Measurements from ENCODE around the gene MACROH2A1. TPM values are rescaled to one million over a fixed set of nuclear protein-coding genes. Genes with fewer than 3 reads are reported as not detected.

MACROH2A1 gene
- polyA plus RNA-seq, 1 of the 3 experiments (the other 2 are of a cell fraction), result 165 TPM

DNA sequence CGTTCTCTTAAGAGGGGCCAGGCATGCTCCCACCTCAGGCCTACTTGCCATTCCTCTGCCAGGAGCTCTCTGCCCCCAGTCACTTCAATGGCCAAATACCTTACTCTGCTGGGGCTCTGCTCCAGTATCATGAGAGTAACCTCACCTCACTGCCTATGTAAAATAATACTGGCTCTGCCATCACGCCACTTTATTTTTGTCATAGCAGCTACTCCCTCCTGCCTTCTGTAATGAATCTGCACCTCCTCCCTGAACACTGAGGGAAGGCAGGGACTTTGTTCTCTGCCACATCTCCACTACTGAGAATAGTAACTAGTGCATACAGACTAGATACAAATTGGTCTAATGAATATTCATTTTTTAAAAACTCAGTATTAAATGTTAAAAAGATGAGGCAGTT, 33.8 kb downstream of the MACROH2A1 start:
- Histone ChIP-seq H3K4me3 (ENCODE audit: low read depth in 2 of 2, low read length in 1 of 2) (no peak overlapping the region), H3K79me2 (ENCODE audit: insufficient read depth) (peaks cover 37% of the 10 kb centered on the region; the same call in 1 of the 2 replicates), H3F3A (replicated peaks; ENCODE audit: insufficient read depth) (no peaks in the 10 kb centered on the region), H3K4me1 (ENCODE audit: control insufficient read depth in 1 of 2, insufficient read depth in 2 of 2, low read depth in 1 of 2, low read length in 1 of 2) (peaks cover 8 to 21% of the 10 kb centered on the region in 2 experiments; a peak in 2 of 4 replicates), H3K9me2 (no peaks in the 10 kb centered on the region), H3K27ac (ENCODE audit: low read depth in 2 of 2, low read length in 1 of 2) (no peak overlapping the region), H3K27me3 (ENCODE audit: insufficient read depth) (no peaks in the 10 kb centered on the region), H2AFZ (ENCODE audit: low read depth) (no peak overlapping the region), H3K36me3 (replicated peaks in 1 of 2; ENCODE audit: control insufficient read depth in 1 of 2, insufficient read depth in 2 of 2, low read length in 1 of 2) (peaks cover 43 to 76% of the 10 kb centered on the region in 2 experiments), H3K4me2 (no peak overlapping the region), H3K9ac (no peak overlapping the region), H4K20me1 (ENCODE audit: insufficient read depth) (peaks cover 6% of the 10 kb centered on the region; the same call in 1 of the 2 replicates), H3K9me3 (no peaks in the 10 kb centered on the region)
- TF ChIP-seq YY1 (IDR thresholded peaks at IDR 0.05; ENCODE audit: low read depth) (no peak), POLR2AphosphoS5 (IDR thresholded peaks at IDR 0.05; ENCODE audit: low read depth, low read length) (no peak), FOSL2 (IDR thresholded peaks at IDR 0.05; ENCODE audit: borderline replicate concordance, low read depth) (no peak), MXI1 (IDR thresholded peaks at IDR 0.05; ENCODE audit: low read depth, low read length) (no peak), NRF1 (IDR thresholded peaks at IDR 0.05; ENCODE audit: low read depth, low read length) (no peak), NFIC (IDR thresholded peaks at IDR 0.05; ENCODE audit: borderline replicate concordance) (no peak), FOXM1 (IDR thresholded peaks at IDR 0.05; ENCODE audit: low read depth) (no peak), RXRA (IDR thresholded peaks at IDR 0.05; ENCODE audit: borderline replicate concordance, low read depth) (no peak), SIN3A (IDR thresholded peaks at IDR 0.05; ENCODE audit: borderline replicate concordance, low read depth, low read length) (no peak), RCOR1 (IDR thresholded peaks at IDR 0.05; ENCODE audit: low read length) (no peak), ELF1 (IDR thresholded peaks at IDR 0.05) (no peak), EZH2phosphoT487 (IDR thresholded peaks at IDR 0.05; ENCODE audit: borderline replicate concordance, low read depth) (no peak), GATA2 (CRISPR knock-in tag; IDR thresholded peaks at IDR 0.05) (no peak), RAD21 (IDR thresholded peaks at IDR 0.05; ENCODE audit: low read length) (no peak)
- TF ChIP-seq, protein P1, sequence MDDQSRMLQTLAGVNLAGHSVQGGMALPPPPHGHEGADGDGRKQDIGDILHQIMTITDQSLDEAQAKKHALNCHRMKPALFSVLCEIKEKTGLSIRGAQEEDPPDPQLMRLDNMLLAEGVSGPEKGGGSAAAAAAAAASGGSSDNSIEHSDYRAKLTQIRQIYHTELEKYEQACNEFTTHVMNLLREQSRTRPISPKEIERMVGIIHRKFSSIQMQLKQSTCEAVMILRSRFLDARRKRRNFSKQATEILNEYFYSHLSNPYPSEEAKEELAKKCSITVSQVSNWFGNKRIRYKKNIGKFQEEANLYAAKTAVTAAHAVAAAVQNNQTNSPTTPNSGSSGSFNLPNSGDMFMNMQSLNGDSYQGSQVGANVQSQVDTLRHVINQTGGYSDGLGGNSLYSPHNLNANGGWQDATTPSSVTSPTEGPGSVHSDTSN (IDR thresholded peaks at IDR 0.05), result no peak
- TF ChIP-seq, protein P2, sequence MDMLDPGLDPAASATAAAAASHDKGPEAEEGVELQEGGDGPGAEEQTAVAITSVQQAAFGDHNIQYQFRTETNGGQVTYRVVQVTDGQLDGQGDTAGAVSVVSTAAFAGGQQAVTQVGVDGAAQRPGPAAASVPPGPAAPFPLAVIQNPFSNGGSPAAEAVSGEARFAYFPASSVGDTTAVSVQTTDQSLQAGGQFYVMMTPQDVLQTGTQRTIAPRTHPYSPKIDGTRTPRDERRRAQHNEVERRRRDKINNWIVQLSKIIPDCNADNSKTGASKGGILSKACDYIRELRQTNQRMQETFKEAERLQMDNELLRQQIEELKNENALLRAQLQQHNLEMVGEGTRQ (IDR thresholded peaks at IDR 0.05; ENCODE audit: borderline replicate concordance, low read depth, low read length), result no peak
- TF ChIP-seq, protein P3, sequence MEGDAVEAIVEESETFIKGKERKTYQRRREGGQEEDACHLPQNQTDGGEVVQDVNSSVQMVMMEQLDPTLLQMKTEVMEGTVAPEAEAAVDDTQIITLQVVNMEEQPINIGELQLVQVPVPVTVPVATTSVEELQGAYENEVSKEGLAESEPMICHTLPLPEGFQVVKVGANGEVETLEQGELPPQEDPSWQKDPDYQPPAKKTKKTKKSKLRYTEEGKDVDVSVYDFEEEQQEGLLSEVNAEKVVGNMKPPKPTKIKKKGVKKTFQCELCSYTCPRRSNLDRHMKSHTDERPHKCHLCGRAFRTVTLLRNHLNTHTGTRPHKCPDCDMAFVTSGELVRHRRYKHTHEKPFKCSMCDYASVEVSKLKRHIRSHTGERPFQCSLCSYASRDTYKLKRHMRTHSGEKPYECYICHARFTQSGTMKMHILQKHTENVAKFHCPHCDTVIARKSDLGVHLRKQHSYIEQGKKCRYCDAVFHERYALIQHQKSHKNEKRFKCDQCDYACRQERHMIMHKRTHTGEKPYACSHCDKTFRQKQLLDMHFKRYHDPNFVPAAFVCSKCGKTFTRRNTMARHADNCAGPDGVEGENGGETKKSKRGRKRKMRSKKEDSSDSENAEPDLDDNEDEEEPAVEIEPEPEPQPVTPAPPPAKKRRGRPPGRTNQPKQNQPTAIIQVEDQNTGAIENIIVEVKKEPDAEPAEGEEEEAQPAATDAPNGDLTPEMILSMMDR (IDR thresholded peaks at IDR 0.05), result no peak
- TF ChIP-seq, protein P4, sequence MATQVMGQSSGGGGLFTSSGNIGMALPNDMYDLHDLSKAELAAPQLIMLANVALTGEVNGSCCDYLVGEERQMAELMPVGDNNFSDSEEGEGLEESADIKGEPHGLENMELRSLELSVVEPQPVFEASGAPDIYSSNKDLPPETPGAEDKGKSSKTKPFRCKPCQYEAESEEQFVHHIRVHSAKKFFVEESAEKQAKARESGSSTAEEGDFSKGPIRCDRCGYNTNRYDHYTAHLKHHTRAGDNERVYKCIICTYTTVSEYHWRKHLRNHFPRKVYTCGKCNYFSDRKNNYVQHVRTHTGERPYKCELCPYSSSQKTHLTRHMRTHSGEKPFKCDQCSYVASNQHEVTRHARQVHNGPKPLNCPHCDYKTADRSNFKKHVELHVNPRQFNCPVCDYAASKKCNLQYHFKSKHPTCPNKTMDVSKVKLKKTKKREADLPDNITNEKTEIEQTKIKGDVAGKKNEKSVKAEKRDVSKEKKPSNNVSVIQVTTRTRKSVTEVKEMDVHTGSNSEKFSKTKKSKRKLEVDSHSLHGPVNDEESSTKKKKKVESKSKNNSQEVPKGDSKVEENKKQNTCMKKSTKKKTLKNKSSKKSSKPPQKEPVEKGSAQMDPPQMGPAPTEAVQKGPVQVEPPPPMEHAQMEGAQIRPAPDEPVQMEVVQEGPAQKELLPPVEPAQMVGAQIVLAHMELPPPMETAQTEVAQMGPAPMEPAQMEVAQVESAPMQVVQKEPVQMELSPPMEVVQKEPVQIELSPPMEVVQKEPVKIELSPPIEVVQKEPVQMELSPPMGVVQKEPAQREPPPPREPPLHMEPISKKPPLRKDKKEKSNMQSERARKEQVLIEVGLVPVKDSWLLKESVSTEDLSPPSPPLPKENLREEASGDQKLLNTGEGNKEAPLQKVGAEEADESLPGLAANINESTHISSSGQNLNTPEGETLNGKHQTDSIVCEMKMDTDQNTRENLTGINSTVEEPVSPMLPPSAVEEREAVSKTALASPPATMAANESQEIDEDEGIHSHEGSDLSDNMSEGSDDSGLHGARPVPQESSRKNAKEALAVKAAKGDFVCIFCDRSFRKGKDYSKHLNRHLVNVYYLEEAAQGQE (IDR thresholded peaks at IDR 0.05; ENCODE audit: low read depth, low read length), result no peak
- TF ChIP-seq, protein P5, sequence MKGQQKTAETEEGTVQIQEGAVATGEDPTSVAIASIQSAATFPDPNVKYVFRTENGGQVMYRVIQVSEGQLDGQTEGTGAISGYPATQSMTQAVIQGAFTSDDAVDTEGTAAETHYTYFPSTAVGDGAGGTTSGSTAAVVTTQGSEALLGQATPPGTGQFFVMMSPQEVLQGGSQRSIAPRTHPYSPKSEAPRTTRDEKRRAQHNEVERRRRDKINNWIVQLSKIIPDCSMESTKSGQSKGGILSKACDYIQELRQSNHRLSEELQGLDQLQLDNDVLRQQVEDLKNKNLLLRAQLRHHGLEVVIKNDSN (IDR thresholded peaks at IDR 0.05; ENCODE audit: borderline replicate concordance, low read depth), result no peak
- TF ChIP-seq, protein P6, sequence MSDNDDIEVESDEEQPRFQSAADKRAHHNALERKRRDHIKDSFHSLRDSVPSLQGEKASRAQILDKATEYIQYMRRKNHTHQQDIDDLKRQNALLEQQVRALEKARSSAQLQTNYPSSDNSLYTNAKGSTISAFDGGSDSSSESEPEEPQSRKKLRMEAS (IDR thresholded peaks at IDR 0.05; ENCODE audit: low read depth), result no peak
- WGBS (ENCODE audit: low lambda C conversion rate), result 95% methylated on average over 2 of the region's 2 CpGs
- no peak for DNase-seq
- CTCF ChIA-PET, result interaction anchor here (1.1 kb wide), 2 partner anchors 40 to 61 kb away, joined by 3 to 7 read pairs; no protein-coding TSS in a partner anchor
- POLR2A ChIA-PET, result no interaction called here

All from SK-N-SH (cell line).